ENCODE data around the gene ATP13A4. TPM values are rescaled to one million over a fixed set of nuclear protein-coding genes. Genes with fewer than 3 reads are reported as not detected.

Gene ATP13A4
- total RNA-seq, 2 experiments from 2014 or later = 2.8 to 3.5 TPM

GRCh38 chr3:193387596-193387995 lies 167.1 kb downstream of the ATP13A4 start:
- Mint-ChIP-seq H3K9me3 (no peaks in the 10 kb centered on the region), H3K27me3 (peaks cover 9% of the 10 kb centered on the region), H3K4me3 (no peak overlapping the region), H3K4me1 (ENCODE audit: low read depth) (no peaks in the 10 kb centered on the region), H3K36me3 (ENCODE audit: low read depth) (no peaks in the 10 kb centered on the region), H3K27ac (no peak overlapping the region)
- ChIA-PET CTCF (interaction anchor here (1.5 kb wide), 1 partner anchor 73 kb away, joined by 4 read pairs; no protein-coding TSS in a partner anchor), POLR2A (no interaction called here)
- ATAC-seq (no peak), DNase-seq (no peak)
- TF ChIP-seq CTCF (IDR thresholded peaks at IDR 0.05) = no peak
- intact Hi-C loops (cut with micrococcal nuclease) = no loop called here

GRCh38 chr3:193378706-193379105 lies 176.0 kb downstream of the ATP13A4 start, which contains the start of gene ATP13A5:
Gene ATP13A5, minus strand, starts transcription at chr3:193378753. Its CDS starts 28 bp downstream, at chr3:193378725.
- Mint-ChIP-seq H3K4me1 (ENCODE audit: low read depth) (no peaks in the 10 kb centered on the region), H3K9me3 (no peaks in the 10 kb centered on the region), H3K27me3 (peaks cover 11% of the 10 kb centered on the region), H3K27ac (no peak within 1 kb of the TSS), H3K36me3 (ENCODE audit: low read depth) (no peaks in the 10 kb centered on the region), H3K4me3 (no peak within 1 kb of the TSS)
- ChIA-PET CTCF (no interaction called here), POLR2A (no interaction called here)
- no peak for DNase-seq
- TF ChIP-seq CTCF (IDR thresholded peaks at IDR 0.05) = no peak
- intact Hi-C loops (cut with micrococcal nuclease) = no loop called here
- ATAC-seq = no peak

GRCh38 chr3:193377591-193377990 lies 177.1 kb downstream of the ATP13A4 start:
- H3K27ac Mint-ChIP-seq = no peak overlapping the region
- ChIA-PET POLR2A (no interaction called here), CTCF (no interaction called here)
- H3K27me3 Mint-ChIP-seq = peaks cover 14% of the 10 kb centered on the region
- intact Hi-C loops (cut with micrococcal nuclease) = no loop called here
- no peak overlapping the region for H3K4me3 Mint-ChIP-seq
- H3K4me1 Mint-ChIP-seq (ENCODE audit: low read depth) = no peaks in the 10 kb centered on the region
- no peaks in the 10 kb centered on the region for H3K9me3 Mint-ChIP-seq
- ATAC-seq (no peak), DNase-seq (no peak)
- H3K36me3 Mint-ChIP-seq (ENCODE audit: low read depth) = no peaks in the 10 kb centered on the region
- TF ChIP-seq CTCF (IDR thresholded peaks at IDR 0.05) = no peak

GRCh38 chr3:193375614-193376013 lies 179.1 kb downstream of the ATP13A4 start:
- intact Hi-C loops (cut with micrococcal nuclease) = no loop called here
- no peak for TF ChIP-seq CTCF (IDR thresholded peaks at IDR 0.05)
- no peaks in the 10 kb centered on the region for H3K4me1 Mint-ChIP-seq (ENCODE audit: low read depth)
- DNase-seq = no peak
- H3K27me3 Mint-ChIP-seq = peaks cover 15% of the 10 kb centered on the region
- H3K4me3 Mint-ChIP-seq = no peak overlapping the region
- H3K9me3 Mint-ChIP-seq = no peaks in the 10 kb centered on the region
- no peak for ATAC-seq
- H3K36me3 Mint-ChIP-seq (ENCODE audit: low read depth) = no peaks in the 10 kb centered on the region
- H3K27ac Mint-ChIP-seq = no peak overlapping the region
- CTCF ChIA-PET = no interaction called here
- POLR2A ChIA-PET = no interaction called here

- no peaks in the 10 kb centered on the region for H3K4me1 Mint-ChIP-seq (ENCODE audit: low read depth)
- no peaks in the 10 kb centered on the region for H3K36me3 Mint-ChIP-seq (ENCODE audit: low read depth)
- H3K9me3 Mint-ChIP-seq = no peaks in the 10 kb centered on the region
- ChIA-PET POLR2A (no interaction called here), CTCF (no interaction called here)
- DNase-seq = no peak
- intact Hi-C loops (cut with micrococcal nuclease) = no loop called here
- ATAC-seq = no peak
- no peak overlapping the region for H3K4me3 Mint-ChIP-seq
- H3K27ac Mint-ChIP-seq = no peak overlapping the region
- H3K27me3 Mint-ChIP-seq = peaks cover 15% of the 10 kb centered on the region
- no peak for TF ChIP-seq CTCF (IDR thresholded peaks at IDR 0.05)
These were observed 181.9 kb downstream of the ATP13A4 start for GRCh38 chr3:193372783-193373182.
